Fibroblast of pulmonary artery (primary cell): ENCODE results near the gene POLE3.
A peak's percentile ranks its signal among the peaks of the same experiment; 100 is the strongest.

ENCODE experiments used
- DNase-seq: peaks from one replicate; pipeline ENCODE4 v3.0.0-alpha.2; 2010; ENCODE audit warnings: low read depth
- H3K4me3 ChIP-seq: replicated peaks from 2 replicates; pipeline ENCODE4 v1.5.1; 2011; ENCODE audit warnings: low read depth, mild to moderate bottlenecking, control low read depth, low read length, moderate library complexity
- TF ChIP-seq, protein P1 (sequence below): IDR thresholded peaks from 2 replicates; pipeline ENCODE4 v1.5.1; 2011; ENCODE audit warnings: mild to moderate bottlenecking, control low read depth, low read length, inconsistent platforms; ENCODE audit errors: missing control alignments

Gene POLE3

GRCh38 chr9:113403646-113404045, 6.8 kb downstream of the POLE3 start:
- DNase-seq, result peak; percentile 35
- H3K4me3 ChIP-seq, result no peak overlapping the region

DNA sequence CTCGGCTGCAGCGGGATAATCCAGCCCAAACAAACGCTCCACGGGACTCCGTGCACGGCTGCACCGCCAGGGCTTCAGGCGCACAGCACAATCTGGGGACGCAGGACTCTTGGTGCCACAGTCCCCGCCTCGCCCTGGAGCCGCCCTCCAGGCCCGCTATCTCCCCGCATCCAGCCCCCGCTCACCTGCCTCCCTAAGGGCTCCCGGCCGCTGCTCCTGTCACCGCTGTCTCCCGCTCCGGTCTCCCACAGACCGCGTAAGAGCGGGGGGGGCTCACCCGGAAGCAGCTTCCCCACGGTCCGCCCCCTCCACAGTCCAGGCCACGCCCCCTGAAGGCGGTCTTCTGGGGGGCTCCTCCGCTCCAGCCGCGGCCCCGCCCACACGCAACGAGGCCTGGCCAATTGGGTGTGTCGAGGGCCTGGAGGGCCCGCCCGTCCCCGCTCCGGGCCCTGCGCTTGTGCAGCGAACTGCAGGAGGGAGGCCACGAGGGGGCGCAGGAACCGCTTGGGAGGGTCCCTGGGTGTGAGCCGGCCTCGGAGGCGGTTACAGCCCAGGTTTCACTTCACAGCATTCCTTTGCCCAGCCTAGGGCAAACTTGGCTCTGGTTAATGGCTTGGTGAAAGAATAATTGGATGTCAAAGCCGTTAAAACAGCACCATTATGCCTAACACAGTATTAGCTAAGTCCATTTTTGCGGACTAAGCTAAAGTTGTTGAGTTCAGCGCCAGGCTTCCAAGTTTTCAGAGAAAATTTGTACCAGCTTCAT, 9.3 kb downstream of the POLE3 start, which contains the start of gene ALAD:
ALAD (minus strand) TSS at position 258 of the 766 bp plus-strand sequence. CDS start 7,725 bp downstream, outside the sequence.
- peak within 1 kb of the TSS; percentile 90 for H3K4me3 ChIP-seq

More at GRCh38 chr9:113403646-113404045, 6.8 kb downstream of the POLE3 start:
- TF ChIP-seq, protein P1, sequence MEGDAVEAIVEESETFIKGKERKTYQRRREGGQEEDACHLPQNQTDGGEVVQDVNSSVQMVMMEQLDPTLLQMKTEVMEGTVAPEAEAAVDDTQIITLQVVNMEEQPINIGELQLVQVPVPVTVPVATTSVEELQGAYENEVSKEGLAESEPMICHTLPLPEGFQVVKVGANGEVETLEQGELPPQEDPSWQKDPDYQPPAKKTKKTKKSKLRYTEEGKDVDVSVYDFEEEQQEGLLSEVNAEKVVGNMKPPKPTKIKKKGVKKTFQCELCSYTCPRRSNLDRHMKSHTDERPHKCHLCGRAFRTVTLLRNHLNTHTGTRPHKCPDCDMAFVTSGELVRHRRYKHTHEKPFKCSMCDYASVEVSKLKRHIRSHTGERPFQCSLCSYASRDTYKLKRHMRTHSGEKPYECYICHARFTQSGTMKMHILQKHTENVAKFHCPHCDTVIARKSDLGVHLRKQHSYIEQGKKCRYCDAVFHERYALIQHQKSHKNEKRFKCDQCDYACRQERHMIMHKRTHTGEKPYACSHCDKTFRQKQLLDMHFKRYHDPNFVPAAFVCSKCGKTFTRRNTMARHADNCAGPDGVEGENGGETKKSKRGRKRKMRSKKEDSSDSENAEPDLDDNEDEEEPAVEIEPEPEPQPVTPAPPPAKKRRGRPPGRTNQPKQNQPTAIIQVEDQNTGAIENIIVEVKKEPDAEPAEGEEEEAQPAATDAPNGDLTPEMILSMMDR, result no peak

DNA sequence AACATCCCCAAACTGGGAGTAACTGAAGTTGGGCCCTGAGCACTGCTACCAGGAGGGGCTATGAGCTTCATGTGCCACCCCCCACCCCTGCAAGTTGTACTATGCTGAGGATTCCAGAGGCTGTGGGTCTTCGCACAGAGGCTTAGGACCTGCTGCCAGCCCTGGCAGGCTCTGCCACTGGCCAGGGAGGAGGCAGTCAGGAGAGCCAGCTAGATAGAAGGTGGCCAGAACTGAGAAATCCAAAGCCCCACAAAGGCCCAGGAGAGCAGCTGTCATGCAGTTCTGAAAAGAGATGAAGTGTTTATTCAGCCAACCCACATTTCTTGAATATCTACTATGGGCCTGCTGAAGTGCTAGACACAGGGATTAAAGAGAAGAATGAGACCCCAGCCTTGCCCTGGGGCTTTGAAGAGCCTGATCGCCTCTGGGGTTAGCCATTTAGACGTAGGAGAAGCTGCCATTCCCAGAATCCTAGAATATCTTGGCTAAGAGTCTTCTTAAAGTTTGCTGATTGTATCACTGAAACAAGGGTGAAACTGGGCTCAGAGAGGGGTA, 10.8 kb downstream of the POLE3 start:
- peak overlapping the region; percentile 90 for H3K4me3 ChIP-seq

More for the DNA sequence above, 9.3 kb downstream of the POLE3 start, which contains the start of gene ALAD:
- TF ChIP-seq, protein P1, result peak; percentile 73
- DNase-seq, result peak; percentile 99

DNA sequence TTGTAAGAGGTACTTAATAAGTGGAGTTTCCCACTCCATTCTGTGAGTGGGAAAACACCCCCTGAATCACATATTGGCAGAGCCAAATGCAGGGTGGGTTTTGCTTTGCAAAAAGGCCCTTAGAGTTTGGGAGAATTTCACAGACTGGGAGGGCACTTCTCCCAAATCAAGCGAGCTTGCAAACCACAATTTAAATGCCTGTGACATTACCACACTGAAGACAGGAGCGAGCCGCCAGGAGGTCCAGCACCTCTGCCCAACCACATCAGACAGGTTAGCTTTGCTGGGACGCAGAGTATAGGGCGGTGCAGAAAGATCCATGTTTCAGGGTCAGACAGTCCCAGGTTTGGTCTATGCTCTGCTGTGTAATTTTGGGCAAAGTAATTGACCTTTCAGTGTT, 11.7 kb downstream of the POLE3 start:
- no peak overlapping the region for H3K4me3 ChIP-seq
- DNase-seq, result peak; percentile 8
- TF ChIP-seq, protein P1, result no peak

More for the DNA sequence above, 10.8 kb downstream of the POLE3 start:
- no peak for DNase-seq
- TF ChIP-seq, protein P1, result no peak

GRCh38 chr9:113397203-113397631, 13.3 kb downstream of the POLE3 start:
- TF ChIP-seq, protein P1, result no peak
- no peak for DNase-seq
- H3K4me3 ChIP-seq, result no peak overlapping the region

GRCh38 chr9:113395000-113395861, 15.2 kb downstream of the POLE3 start:
- H3K4me3 ChIP-seq, result no peak overlapping the region
- TF ChIP-seq, protein P1, result no peak
- no peak for DNase-seq
